Stimulated activated CD8-positive, alpha-beta memory T cell treated with anti-CD3 and anti-CD28 coated beads, Interleukin-4, amount 100 ng/mL, for 24 hours (primary cell): ENCODE measurements around the gene SMIM38.

Experiments used
- DNase-seq: peaks from one replicate; pipeline ENCODE4 v3.0.0-alpha.2; 2020; ENCODE audit warnings: low read depth

Gene SMIM38

GRCh38 chr11:69155302-69156234 lies at the start of gene SMIM38:
Gene SMIM38, plus strand, starts transcription at chr11:69155935. Its CDS starts 1,912 bp downstream, at chr11:69157847.
- no peak for DNase-seq

GRCh38 chr11:69106031-69106811 lies 49.5 kb upstream of the SMIM38 start:
- no peak for DNase-seq

- DNase-seq, result no peak
These were observed 48.3 kb upstream of the SMIM38 start for GRCh38 chr11:69107413-69107812.

- no peak for DNase-seq
These were observed 47.7 kb upstream of the SMIM38 start for GRCh38 chr11:69108030-69108429.

GRCh38 chr11:69108559-69108958 lies 47.2 kb upstream of the SMIM38 start:
- no peak for DNase-seq

- no peak for DNase-seq
These were observed 46.6 kb upstream of the SMIM38 start for GRCh38 chr11:69109101-69109500.

- DNase-seq, result no peak
These were observed 45.3 kb upstream of the SMIM38 start for GRCh38 chr11:69110451-69110850.

- no peak for DNase-seq
These were observed 43.9 kb upstream of the SMIM38 start for GRCh38 chr11:69111624-69112542.

- no peak for DNase-seq
These were observed 42.5 kb upstream of the SMIM38 start for GRCh38 chr11:69113226-69113625.

- DNase-seq, result no peak
These were observed 41.9 kb upstream of the SMIM38 start for GRCh38 chr11:69113646-69114340.

- no peak for DNase-seq
These were observed 41.4 kb upstream of the SMIM38 start for GRCh38 chr11:69114362-69114761.

GRCh38 chr11:69114811-69115523 lies 40.8 kb upstream of the SMIM38 start:
- no peak for DNase-seq

GRCh38 chr11:69115586-69116560 lies 39.9 kb upstream of the SMIM38 start:
- DNase-seq, result no peak

GRCh38 chr11:69116671-69117070 lies 39.1 kb upstream of the SMIM38 start:
- no peak for DNase-seq

- no peak for DNase-seq
These were observed 36.5 kb upstream of the SMIM38 start for GRCh38 chr11:69119190-69119589.

GRCh38 chr11:69120096-69120875 lies 35.4 kb upstream of the SMIM38 start:
- no peak for DNase-seq

- DNase-seq, result no peak
These were observed 34.7 kb upstream of the SMIM38 start for GRCh38 chr11:69121021-69121420.

GRCh38 chr11:69121621-69122325 lies 34.0 kb upstream of the SMIM38 start:
- no peak for DNase-seq
